Measurements from ENCODE around the gene PPP6R2. TPM values are rescaled to one million over a fixed set of nuclear protein-coding genes. Genes with fewer than 3 reads are reported as not detected.
A peak's percentile ranks its signal among the peaks of the same experiment; 100 is the strongest.

Gene PPP6R2
- total and polyA plus RNA-seq, 10 donors = 23.6 to 76.2 (median 62.1) TPM

GRCh38 chr22:50300620-50301257 is 42.4 kb upstream of the PPP6R2 start:
- Histone ChIP-seq H3K4me1 (peaks cover 79 to 100% (median 96%) of the 10 kb centered on the region in 6 donors), H3K36me3 (peaks cover 0 to 24% (median 0%) of the 10 kb centered on the region in 6 donors), H3K27me3 (replicated peaks in 1 of 7) (peaks cover 0 to 63% (median 9%) of the 10 kb centered on the region in 7 donors), H3K4me3 (peak overlapping the region in 7 of 8 donors; percentile 30 to 91 (median 33)), H3K9me3 (no peaks in the 10 kb centered on the region), H3K27ac (peak overlapping the region in 6 of 8 donors; percentile 27 to 96 (median 92))
- TF ChIP-seq POLR2AphosphoS5 (IDR thresholded peaks at IDR 0.05) = peak in 1 of 3 donors; percentile 9
- TF ChIP-seq, protein P1, sequence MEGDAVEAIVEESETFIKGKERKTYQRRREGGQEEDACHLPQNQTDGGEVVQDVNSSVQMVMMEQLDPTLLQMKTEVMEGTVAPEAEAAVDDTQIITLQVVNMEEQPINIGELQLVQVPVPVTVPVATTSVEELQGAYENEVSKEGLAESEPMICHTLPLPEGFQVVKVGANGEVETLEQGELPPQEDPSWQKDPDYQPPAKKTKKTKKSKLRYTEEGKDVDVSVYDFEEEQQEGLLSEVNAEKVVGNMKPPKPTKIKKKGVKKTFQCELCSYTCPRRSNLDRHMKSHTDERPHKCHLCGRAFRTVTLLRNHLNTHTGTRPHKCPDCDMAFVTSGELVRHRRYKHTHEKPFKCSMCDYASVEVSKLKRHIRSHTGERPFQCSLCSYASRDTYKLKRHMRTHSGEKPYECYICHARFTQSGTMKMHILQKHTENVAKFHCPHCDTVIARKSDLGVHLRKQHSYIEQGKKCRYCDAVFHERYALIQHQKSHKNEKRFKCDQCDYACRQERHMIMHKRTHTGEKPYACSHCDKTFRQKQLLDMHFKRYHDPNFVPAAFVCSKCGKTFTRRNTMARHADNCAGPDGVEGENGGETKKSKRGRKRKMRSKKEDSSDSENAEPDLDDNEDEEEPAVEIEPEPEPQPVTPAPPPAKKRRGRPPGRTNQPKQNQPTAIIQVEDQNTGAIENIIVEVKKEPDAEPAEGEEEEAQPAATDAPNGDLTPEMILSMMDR (IDR thresholded peaks at IDR 0.05 in 8 of 11, conservative IDR thresholded peaks at IDR 0.05 in 3 of 11) = no peak
- no peak for DNase-seq
- intact Hi-C loops (cut with DNase I; ENCODE audit: low total_unique reads) = no loop called here
- 54 to 78% (median 74%) methylated on average over 9 to 14 of the region's 14 CpGs for WGBS, 5 donors

DNA sequence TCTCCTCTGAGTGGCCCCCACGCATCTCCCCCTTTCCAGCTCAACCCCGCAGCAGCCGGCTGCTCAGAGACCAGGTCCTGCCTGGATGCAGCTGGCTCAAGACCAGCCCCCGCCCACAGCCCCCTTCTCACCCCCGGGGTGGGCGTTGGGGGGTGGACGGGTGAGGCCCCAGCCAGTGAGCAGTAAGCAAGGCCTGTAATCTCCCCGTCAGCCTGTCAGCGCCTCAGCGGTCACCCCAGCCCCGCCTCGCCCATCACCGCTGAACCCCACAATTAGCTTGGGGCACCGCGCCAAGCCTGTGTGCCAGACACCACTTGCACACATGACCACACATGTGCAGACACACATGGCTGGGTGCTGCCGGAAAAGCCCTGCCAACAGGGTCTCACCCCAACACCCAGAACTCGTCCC is 41.5 kb upstream of the PPP6R2 start:
- H3K27ac ChIP-seq = peak overlapping the region; percentile 17 to 96 (median 92)
- no peak for DNase-seq
- H3K4me3 ChIP-seq = peak overlapping the region in 5 of 8 donors; percentile 3 to 91 (median 30)
- peaks cover 0 to 24% (median 0%) of the 10 kb centered on the region in 6 donors for H3K36me3 ChIP-seq
- H3K4me1 ChIP-seq = peaks cover 80 to 100% (median 98%) of the 10 kb centered on the region in 6 donors
- intact Hi-C loops (cut with DNase I; ENCODE audit: low total_unique reads) = no loop called here
- TF ChIP-seq POLR2AphosphoS5 (IDR thresholded peaks at IDR 0.05) = peak in 2 of 3 donors; percentile 35 to 39
- TF ChIP-seq, protein P1 (IDR thresholded peaks at IDR 0.05 in 8 of 11, conservative IDR thresholded peaks at IDR 0.05 in 3 of 11) = no peak
- WGBS, 5 donors = 25 to 51% (median 45%) methylated on average over 6 to 17 of the region's 17 CpGs
- H3K27me3 ChIP-seq (replicated peaks in 1 of 7) = peaks cover 0 to 72% (median 9%) of the 10 kb centered on the region in 7 donors
- no peaks in the 10 kb centered on the region for H3K9me3 ChIP-seq

DNA sequence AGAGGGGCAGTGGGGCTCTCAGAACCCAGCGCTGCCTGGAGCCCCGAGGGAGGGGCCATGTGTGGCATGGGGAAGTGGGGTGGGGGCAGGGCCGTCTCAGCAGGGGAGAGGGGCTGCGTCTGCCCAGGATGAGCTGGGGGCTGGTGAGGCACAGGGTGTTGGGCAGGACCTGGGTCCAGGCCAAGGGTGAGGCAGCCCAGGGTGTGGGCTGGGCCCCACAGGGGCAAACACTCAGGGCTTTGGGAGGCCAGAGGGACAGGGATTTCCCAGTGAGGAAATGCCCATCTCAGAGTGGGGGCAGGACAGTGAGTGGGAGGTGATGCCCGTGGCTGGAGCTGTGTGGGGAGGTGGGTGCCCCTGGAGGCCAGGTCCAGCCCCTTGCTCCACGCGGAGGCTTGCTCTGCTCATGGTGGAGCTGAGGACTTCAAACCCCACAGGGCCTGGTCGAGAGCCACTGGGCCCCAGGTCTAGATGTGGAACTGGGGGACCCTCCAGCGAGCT is 41.0 kb upstream of the PPP6R2 start:
- peaks cover 0 to 24% (median 0%) of the 10 kb centered on the region in 6 donors for H3K36me3 ChIP-seq
- peak overlapping the region in 4 of 8 donors; percentile 3 to 91 (median 50) for H3K4me3 ChIP-seq
- H3K27me3 ChIP-seq (replicated peaks in 1 of 7) = peaks cover 0 to 75% (median 9%) of the 10 kb centered on the region in 7 donors
- H3K27ac ChIP-seq = peak overlapping the region; percentile 17 to 96 (median 92)
- no peaks in the 10 kb centered on the region for H3K9me3 ChIP-seq
- 23 to 53% (median 33%) methylated on average over 7 to 9 of the region's 9 CpGs for WGBS, 5 donors
- intact Hi-C loops (cut with DNase I; ENCODE audit: low total_unique reads) = no loop called here
- TF ChIP-seq POLR2A (IDR thresholded peaks at IDR 0.05) = no peak
- peak in 2 of 3 donors; percentile 32 to 43 for TF ChIP-seq POLR2AphosphoS5 (IDR thresholded peaks at IDR 0.05)
- H3K4me1 ChIP-seq = peaks cover 80 to 100% (median 98%) of the 10 kb centered on the region in 6 donors
- no peak for DNase-seq

DNA sequence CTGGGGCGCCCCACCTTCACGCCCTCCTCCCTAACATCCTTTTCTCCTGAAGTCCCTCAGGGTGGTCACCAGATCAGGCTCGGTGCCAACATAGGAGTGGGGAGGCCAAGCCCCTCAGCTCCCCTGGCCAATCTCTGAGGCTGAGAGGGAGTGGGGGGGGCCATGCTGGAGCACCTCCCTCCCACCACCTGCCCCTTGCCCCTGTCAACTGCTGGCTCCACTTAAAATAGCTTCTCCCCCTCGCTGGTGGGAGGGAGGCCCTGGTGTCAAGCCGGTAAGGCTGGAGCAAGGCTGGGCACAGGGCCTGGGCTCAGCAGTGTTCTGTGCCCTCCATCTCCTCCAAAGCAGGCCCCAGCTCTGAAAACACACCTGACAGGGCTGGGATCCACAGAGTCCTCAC is 40.6 kb upstream of the PPP6R2 start:
- Histone ChIP-seq H3K4me1 (peaks cover 78 to 96% (median 95%) of the 10 kb centered on the region in 6 donors), H3K9me3 (no peaks in the 10 kb centered on the region), H3K4me3 (peak overlapping the region in 2 of 8 donors; percentile 91), H3K27ac (peak overlapping the region in 7 of 8 donors; percentile 36 to 96 (median 92)), H3K27me3 (replicated peaks in 1 of 7) (peaks cover 0 to 75% (median 9%) of the 10 kb centered on the region in 7 donors), H3K36me3 (peaks cover 0 to 24% (median 0%) of the 10 kb centered on the region in 6 donors)
- WGBS, 5 donors = 38 to 75% (median 56%) methylated on average over 4 to 5 of the region's 5 CpGs
- TF ChIP-seq POLR2AphosphoS5 (IDR thresholded peaks at IDR 0.05) (peak in 1 of 3 donors; percentile 6), POLR2A (IDR thresholded peaks at IDR 0.05) (no peak)
- TF ChIP-seq, protein P1 (IDR thresholded peaks at IDR 0.05 in 8 of 11, conservative IDR thresholded peaks at IDR 0.05 in 3 of 11) = no peak
- DNase-seq = no peak
- intact Hi-C loops (cut with DNase I; ENCODE audit: low total_unique reads) = no loop called here

Data from spleen (tissue), 11 donors.